K562 (cell line): ENCODE measurements around the gene BRD3OS. TPM values are rescaled to one million over a fixed set of nuclear protein-coding genes. Genes with fewer than 3 reads are reported as not detected.

ENCODE experiments used
- BCOR ChIP-seq: fragments of 450-650 bp; IDR thresholded peaks from 2 replicates; pipeline ENCODE4 v1.6.1; 2016
- KDM1A ChIP-seq, 2 experiments: fragments of 450-650 bp; IDR thresholded peaks; 2 replicates each; pipeline ENCODE4 v1.6.1; 2016; ENCODE audit warnings: mild to moderate bottlenecking in 2 of 2
- KLF10 ChIP-seq: fragments of 250-450 bp; sonication (Bioruptor Pico); IDR thresholded peaks from 2 replicates; pipeline ENCODE4 v1.6.1; 2021; ENCODE audit warnings: matching md5 sums
- NKRF ChIP-seq: fragments of 450-650 bp; IDR thresholded peaks from 2 replicates; pipeline ENCODE4 v1.6.1; 2016; ENCODE audit warnings: borderline replicate concordance
- NRF1 ChIP-seq, 2 experiments: fragments of 450-650 bp; IDR thresholded peaks in 1 of 2; conservative IDR thresholded peaks in 1 of 2; 2 replicates each; pipeline ENCODE4 v1.6.1; 2014; ENCODE audit warnings: mild to moderate bottlenecking in 2 of 2
- PHB ChIP-seq: fragments of 250-450 bp; sonication (Bioruptor Pico); IDR thresholded peaks from 2 replicates; pipeline ENCODE4 v1.5.0; 2021
- SAP30 ChIP-seq: fragments of 200-600 bp; sonication (generic); IDR thresholded peaks from 2 replicates; pipeline ENCODE4 v1.6.1; 2012; ENCODE audit warnings: borderline replicate concordance, low read depth, mild to moderate bottlenecking, moderate library complexity, low read length, control low read depth, inconsistent platforms; ENCODE audit not compliant: insufficient read depth, poor library complexity, severe bottlenecking
- SMAD4 ChIP-seq: fragments of 250-450 bp; sonication (Bioruptor Pico); conservative IDR thresholded peaks from 2 replicates; pipeline ENCODE4 v1.8.0; 2021; ENCODE audit warnings: inconsistent platforms, mild to moderate bottlenecking, moderate library complexity
- ZBTB8A ChIP-seq: fragments of 450-650 bp; IDR thresholded peaks from 2 replicates; pipeline ENCODE4 v1.6.1; 2018; ENCODE audit warnings: mild to moderate bottlenecking, moderate library complexity; ENCODE audit not compliant: partially characterized antibody
- ZFPM2 ChIP-seq: fragments of 250-450 bp; sonication (Bioruptor Pico); IDR thresholded peaks from 2 replicates; pipeline ENCODE4 v1.5.1; 2022; ENCODE audit warnings: mild to moderate bottlenecking
- ZHX1 ChIP-seq: fragments of 150-350 bp; conservative IDR thresholded peaks from 2 replicates; pipeline ENCODE4 v1.6.1; 2014; ENCODE audit warnings: low read length
- ZNF174 ChIP-seq: fragments of 250-450 bp; sonication (Bioruptor Pico); IDR thresholded peaks from 2 replicates; pipeline ENCODE4 v1.4.0; 2020; ENCODE audit warnings: mild to moderate bottlenecking
- ZNF778 ChIP-seq: fragments of 450-650 bp; formaldehyde crosslinking; IDR thresholded peaks from 2 replicates; pipeline ENCODE4 v1.4.0; 2020; ENCODE audit warnings: mild to moderate bottlenecking, moderate library complexity
- polyA plus RNA-seq, 8 experiments: library from polyadenylated mRNA; depleted of rRNA in 4 of 8; stranded (reverse) in 5 of 8; unstranded in 3 of 8; fragments of >200 nt; fragmentation: Nextera tagmentation in 2 of 8; fragmentation: Illumina TruSeq in 1 of 8; extraction: Ambion mirVana in 2 of 8; extraction: Trizol in 1 of 8; gene quantifications; 2 replicates each; pipeline versions ENCODE4 v1.2.1 to v1.2.3, GENCODE V29; 2011 to 2014; ENCODE audit warnings: inconsistent platforms in 1 of 8, missing spikeins in 1 of 8
- total RNA-seq, 7 experiments: library from RNA; depleted of rRNA in 6 of 7; stranded (reverse); fragments of >200 nt in 6 of 7; fragmentation: Illumina TruSeq in 2 of 7; extraction: Trizol in 2 of 7; gene quantifications; 2 replicates each; pipeline versions ENCODE4 v1.2.1 to v1.2.3, GENCODE V29; 2011 to 2021; ENCODE audit warnings: low replicate concordance in 1 of 7
- TF ChIP-seq, protein P1 (sequence below): IDR thresholded peaks from 2 replicates; pipeline ENCODE4 v1.6.1; 2011; ENCODE audit warnings: borderline replicate concordance, low read depth, mild to moderate bottlenecking, moderate library complexity, low read length; ENCODE audit not compliant: insufficient read depth, poor library complexity, severe bottlenecking
- TF ChIP-seq, protein P2 (sequence below): sonication (generic); formaldehyde crosslinking; IDR thresholded peaks from 2 replicates; pipeline ENCODE4 v1.8.0; 2022; ENCODE audit warnings: mild to moderate bottlenecking, missing genetic modification reagents
- TF ChIP-seq, protein P3 (sequence below): IDR thresholded peaks from 3 replicates; pipeline ENCODE4 v1.6.1; 2011; ENCODE audit warnings: borderline replicate concordance, mild to moderate bottlenecking, moderate library complexity; ENCODE audit not compliant: insufficient read length; ENCODE audit errors: extremely low read depth

Gene BRD3OS
- total and polyA plus RNA-seq, 9 of the 15 experiments (the other 6 are each of a cell fraction or from before 2014, with no cell fraction given) = 1.1 to 8.7 (median 5.9) TPM

DNA sequence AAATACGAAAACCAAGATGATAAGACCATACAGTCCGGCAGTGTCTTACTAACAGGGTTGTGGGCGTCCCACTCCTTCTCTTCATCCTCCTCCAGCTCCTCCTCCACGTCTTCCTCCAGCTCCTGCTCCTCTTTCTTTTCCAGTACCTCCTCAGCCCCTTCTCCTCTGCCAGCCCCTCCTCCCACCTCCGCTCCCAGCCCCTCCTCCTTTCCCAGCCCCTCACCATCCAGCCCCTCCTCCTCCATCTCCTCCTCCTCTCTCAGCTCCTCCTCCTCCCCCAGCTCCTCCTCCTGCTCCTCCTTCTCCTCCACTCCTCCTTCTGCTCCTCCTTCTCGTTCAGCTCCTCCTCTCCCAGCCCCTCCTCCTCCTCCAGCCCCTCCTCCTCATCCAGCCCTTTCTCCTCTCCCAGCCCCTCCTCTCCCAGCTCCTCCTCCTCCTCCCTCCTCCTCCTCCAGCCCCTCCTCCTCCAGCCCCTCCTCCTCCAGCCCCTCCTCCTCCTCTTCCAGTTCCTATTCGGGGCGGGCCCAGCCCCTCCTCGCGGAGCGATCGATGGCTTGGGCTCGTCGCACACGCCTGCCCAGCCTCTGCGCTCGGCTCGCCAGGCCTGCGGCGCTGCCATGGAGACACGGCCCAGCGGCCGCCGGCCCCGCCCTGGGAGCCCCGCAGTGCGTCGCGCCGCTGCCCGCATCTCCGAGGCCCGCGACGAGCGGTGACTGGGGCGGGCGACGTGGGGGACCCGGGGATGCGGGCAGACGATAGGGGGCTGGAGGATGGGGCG lies at the start of gene BRD3OS (continued):
- TF ChIP-seq, protein P1, sequence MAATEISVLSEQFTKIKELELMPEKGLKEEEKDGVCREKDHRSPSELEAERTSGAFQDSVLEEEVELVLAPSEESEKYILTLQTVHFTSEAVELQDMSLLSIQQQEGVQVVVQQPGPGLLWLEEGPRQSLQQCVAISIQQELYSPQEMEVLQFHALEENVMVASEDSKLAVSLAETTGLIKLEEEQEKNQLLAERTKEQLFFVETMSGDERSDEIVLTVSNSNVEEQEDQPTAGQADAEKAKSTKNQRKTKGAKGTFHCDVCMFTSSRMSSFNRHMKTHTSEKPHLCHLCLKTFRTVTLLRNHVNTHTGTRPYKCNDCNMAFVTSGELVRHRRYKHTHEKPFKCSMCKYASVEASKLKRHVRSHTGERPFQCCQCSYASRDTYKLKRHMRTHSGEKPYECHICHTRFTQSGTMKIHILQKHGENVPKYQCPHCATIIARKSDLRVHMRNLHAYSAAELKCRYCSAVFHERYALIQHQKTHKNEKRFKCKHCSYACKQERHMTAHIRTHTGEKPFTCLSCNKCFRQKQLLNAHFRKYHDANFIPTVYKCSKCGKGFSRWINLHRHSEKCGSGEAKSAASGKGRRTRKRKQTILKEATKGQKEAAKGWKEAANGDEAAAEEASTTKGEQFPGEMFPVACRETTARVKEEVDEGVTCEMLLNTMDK = no peak
- no peak for TF ChIP-seq ZNF778 (CRISPR knock-in tag)
- no peak for TF ChIP-seq ZBTB8A
- TF ChIP-seq KDM1A (IDR thresholded peaks at IDR 0.05) = no peak
- TF ChIP-seq, protein P2, sequence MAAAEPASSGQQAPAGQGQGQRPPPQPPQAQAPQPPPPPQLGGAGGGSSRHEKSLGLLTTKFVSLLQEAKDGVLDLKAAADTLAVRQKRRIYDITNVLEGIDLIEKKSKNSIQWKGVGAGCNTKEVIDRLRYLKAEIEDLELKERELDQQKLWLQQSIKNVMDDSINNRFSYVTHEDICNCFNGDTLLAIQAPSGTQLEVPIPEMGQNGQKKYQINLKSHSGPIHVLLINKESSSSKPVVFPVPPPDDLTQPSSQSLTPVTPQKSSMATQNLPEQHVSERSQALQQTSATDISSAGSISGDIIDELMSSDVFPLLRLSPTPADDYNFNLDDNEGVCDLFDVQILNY (CRISPR knock-in tag) = no peak
- TF ChIP-seq, protein P3, sequence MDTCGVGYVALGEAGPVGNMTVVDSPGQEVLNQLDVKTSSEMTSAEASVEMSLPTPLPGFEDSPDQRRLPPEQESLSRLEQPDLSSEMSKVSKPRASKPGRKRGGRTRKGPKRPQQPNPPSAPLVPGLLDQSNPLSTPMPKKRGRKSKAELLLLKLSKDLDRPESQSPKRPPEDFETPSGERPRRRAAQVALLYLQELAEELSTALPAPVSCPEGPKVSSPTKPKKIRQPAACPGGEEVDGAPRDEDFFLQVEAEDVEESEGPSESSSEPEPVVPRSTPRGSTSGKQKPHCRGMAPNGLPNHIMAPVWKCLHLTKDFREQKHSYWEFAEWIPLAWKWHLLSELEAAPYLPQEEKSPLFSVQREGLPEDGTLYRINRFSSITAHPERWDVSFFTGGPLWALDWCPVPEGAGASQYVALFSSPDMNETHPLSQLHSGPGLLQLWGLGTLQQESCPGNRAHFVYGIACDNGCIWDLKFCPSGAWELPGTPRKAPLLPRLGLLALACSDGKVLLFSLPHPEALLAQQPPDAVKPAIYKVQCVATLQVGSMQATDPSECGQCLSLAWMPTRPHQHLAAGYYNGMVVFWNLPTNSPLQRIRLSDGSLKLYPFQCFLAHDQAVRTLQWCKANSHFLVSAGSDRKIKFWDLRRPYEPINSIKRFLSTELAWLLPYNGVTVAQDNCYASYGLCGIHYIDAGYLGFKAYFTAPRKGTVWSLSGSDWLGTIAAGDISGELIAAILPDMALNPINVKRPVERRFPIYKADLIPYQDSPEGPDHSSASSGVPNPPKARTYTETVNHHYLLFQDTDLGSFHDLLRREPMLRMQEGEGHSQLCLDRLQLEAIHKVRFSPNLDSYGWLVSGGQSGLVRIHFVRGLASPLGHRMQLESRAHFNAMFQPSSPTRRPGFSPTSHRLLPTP = no peak
- TF ChIP-seq KLF10 (CRISPR knock-in tag) = no peak
- TF ChIP-seq SMAD4 (CRISPR knock-in tag) = 0 out of 2 replicates have a peak, but pooled peaks have one; percentile 14
- TF ChIP-seq ZFPM2 (CRISPR knock-in tag) = no peak
- no peak for TF ChIP-seq PHB (CRISPR knock-in tag)
- TF ChIP-seq SAP30 = peak; percentile 36
- no peak for TF ChIP-seq ZHX1
- no peak for TF ChIP-seq ZNF174 (CRISPR knock-in tag)
- no peak for TF ChIP-seq NKRF
- 0 out of 2 replicates have a peak, but pooled peaks have one; percentile 22 for TF ChIP-seq BCOR
- TF ChIP-seq NRF1 (conservative IDR thresholded peaks at IDR 0.05 in 1 of 2, IDR thresholded peaks at IDR 0.05 in 1 of 2) = peak in 1 of 2 experiments; percentile 33; a peak in 2 of 4 replicates
